Esophagus muscularis mucosa (tissue), 4 donors: ENCODE measurements around the gene DOK3. TPM values are rescaled to one million over a fixed set of nuclear protein-coding genes. Genes with fewer than 3 reads are reported as not detected.

Experiments used
- DNase-seq: peaks from one replicate; pipeline ENCODE4 v3.0.0-alpha.2; 2017; ENCODE audit errors: extremely low spot score
- H3K27ac ChIP-seq, 4 donors: fragments of 200-600 bp; sonication (generic); replicated peaks in 1 of 4; 1 replicate in 3 of 4; 2 replicates in 1 of 4; pipeline ENCODE4 v1.5.1; 2016 to 2019; ENCODE audit warnings: mild to moderate bottlenecking in 1 of 4
- H3K27me3 ChIP-seq, 4 donors: fragments of 200-600 bp; sonication (generic); one replicate each; pipeline versions ENCODE4 v1.5.1 to v1.6.0; 2016 to 2019
- H3K36me3 ChIP-seq, 4 donors: fragments of 200-600 bp; sonication (generic); one replicate each; pipeline ENCODE4 v1.5.1; 2016 to 2019
- H3K4me1 ChIP-seq, 4 donors: fragments of 200-600 bp; sonication (generic); one replicate each; pipeline ENCODE4 v1.5.1; 2016 to 2019
- H3K4me3 ChIP-seq, 4 donors: fragments of 200-600 bp; sonication (generic); 1 replicate in 2 of 4; 2 replicates in 2 of 4; pipeline ENCODE4 v1.5.1; 2016 to 2019; ENCODE audit warnings: mild to moderate bottlenecking in 4 of 4, moderate library complexity in 1 of 4
- H3K9me3 ChIP-seq, 4 donors: fragments of 200-600 bp; sonication (generic); 1 replicate in 3 of 4; 2 replicates in 1 of 4; pipeline ENCODE4 v1.5.1; 2016 to 2019
- EP300 ChIP-seq: sonication (generic); formaldehyde crosslinking; IDR thresholded peaks from one replicate; pipeline ENCODE4 v1.6.1; 2017; ENCODE audit warnings: antibody characterized with exemption
- POLR2A ChIP-seq: fragments of 450-650 bp; IDR thresholded peaks from one replicate; pipeline ENCODE4 v1.6.1; 2017; ENCODE audit warnings: antibody characterized with exemption, moderate library complexity, mild to moderate bottlenecking, low read depth
- POLR2AphosphoS5 ChIP-seq, 2 donors: sonication (generic); formaldehyde crosslinking; IDR thresholded peaks; one replicate each; pipeline ENCODE4 v1.6.1; 2017; ENCODE audit warnings: antibody characterized with exemption in 2 of 2
- WGBS: methylation state at CpG from one replicate; pipeline ENCODE4 v1.1.5; 2018; 5-methylcytosine and 5-hydroxymethylcytosine counted together
- intact Hi-C: fragments of 100-400 bp; cut with DNase I; formaldehyde crosslinking; loops from one replicate; pipeline ENCODE4 v1.15.1; 2023
- total RNA-seq, 4 donors: library from RNA; depleted of rRNA; stranded (reverse); fragments of >200 nt; gene quantifications; one replicate each; pipeline versions ENCODE4 v1.1.0 to v1.2.1, GENCODE V29; 2016
- TF ChIP-seq, protein P1 (sequence below), 3 experiments: fragments of 200-600 bp in 2 of 3; fragments of 450-650 bp in 1 of 3; sonication (generic) in 2 of 3; IDR thresholded peaks; one replicate each; pipeline ENCODE4 v1.5.1; 2017 to 2019; ENCODE audit warnings: antibody characterized with exemption in 3 of 3, mild to moderate bottlenecking in 2 of 3, moderate library complexity in 1 of 3

The DOK3 gene
- total RNA-seq, 4 donors from 2014 or later = 6.7 to 15.2 (median 7.5) TPM

- Histone ChIP-seq H3K4me3 (peak overlapping the region; percentile 78 to 96 (median 88)), H3K36me3 (peaks cover 19 to 58% (median 46%) of the 10 kb centered on the region in 4 donors), H3K27ac (peak overlapping the region; percentile 96 to 99 (median 98)), H3K27me3 (no peaks in the 10 kb centered on the region), H3K9me3 (no peaks in the 10 kb centered on the region), H3K4me1 (peaks cover 64 to 93% (median 92%) of the 10 kb centered on the region in 4 donors)
- DNase-seq = no peak
- 44% methylated on average over 5 of the region's 5 CpGs for WGBS
- TF ChIP-seq EP300 = no peak
- TF ChIP-seq, protein P1, sequence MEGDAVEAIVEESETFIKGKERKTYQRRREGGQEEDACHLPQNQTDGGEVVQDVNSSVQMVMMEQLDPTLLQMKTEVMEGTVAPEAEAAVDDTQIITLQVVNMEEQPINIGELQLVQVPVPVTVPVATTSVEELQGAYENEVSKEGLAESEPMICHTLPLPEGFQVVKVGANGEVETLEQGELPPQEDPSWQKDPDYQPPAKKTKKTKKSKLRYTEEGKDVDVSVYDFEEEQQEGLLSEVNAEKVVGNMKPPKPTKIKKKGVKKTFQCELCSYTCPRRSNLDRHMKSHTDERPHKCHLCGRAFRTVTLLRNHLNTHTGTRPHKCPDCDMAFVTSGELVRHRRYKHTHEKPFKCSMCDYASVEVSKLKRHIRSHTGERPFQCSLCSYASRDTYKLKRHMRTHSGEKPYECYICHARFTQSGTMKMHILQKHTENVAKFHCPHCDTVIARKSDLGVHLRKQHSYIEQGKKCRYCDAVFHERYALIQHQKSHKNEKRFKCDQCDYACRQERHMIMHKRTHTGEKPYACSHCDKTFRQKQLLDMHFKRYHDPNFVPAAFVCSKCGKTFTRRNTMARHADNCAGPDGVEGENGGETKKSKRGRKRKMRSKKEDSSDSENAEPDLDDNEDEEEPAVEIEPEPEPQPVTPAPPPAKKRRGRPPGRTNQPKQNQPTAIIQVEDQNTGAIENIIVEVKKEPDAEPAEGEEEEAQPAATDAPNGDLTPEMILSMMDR (IDR thresholded peaks at IDR 0.05) = no peak
- TF ChIP-seq POLR2AphosphoS5 (IDR thresholded peaks at IDR 0.05) = no peak
- TF ChIP-seq POLR2A = no peak
- intact Hi-C loops = no loop called here
Measured at GRCh38 chr5:177493795-177494345, 15.8 kb downstream of the DOK3 start.

DNA sequence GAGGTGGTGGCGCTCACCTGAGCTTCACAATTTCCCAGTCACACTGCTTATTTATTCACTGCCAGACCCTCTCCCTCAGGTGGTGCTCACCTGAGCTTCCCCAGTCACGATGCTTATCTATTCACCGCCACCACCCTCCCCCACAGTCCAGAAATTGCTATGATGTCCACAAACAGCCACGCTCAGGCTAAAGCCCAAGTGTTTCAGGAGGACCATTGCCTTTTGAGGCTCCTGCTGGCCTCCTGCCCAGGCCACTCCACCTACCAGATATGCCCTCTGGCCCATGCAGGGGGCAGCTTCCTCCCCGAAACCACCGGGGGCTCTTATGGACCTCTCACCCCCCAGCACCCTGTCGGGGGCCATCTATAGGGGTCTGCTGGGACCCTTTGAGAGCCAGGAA lies 16.8 kb downstream of the DOK3 start:
- H3K27ac ChIP-seq = peak overlapping the region; percentile 96 to 99 (median 98)
- H3K4me3 ChIP-seq = peak overlapping the region; percentile 27 to 83 (median 58)
- H3K36me3 ChIP-seq = peaks cover 29 to 68% (median 56%) of the 10 kb centered on the region in 4 donors
- H3K9me3 ChIP-seq = no peaks in the 10 kb centered on the region
- no peaks in the 10 kb centered on the region for H3K27me3 ChIP-seq
- intact Hi-C loops = no loop called here
- H3K4me1 ChIP-seq = peaks cover 55 to 93% (median 91%) of the 10 kb centered on the region in 4 donors
- TF ChIP-seq, protein P1 (IDR thresholded peaks at IDR 0.05) = no peak
- peak in 1 of 2 donors; percentile 5 for TF ChIP-seq POLR2AphosphoS5 (IDR thresholded peaks at IDR 0.05)
- WGBS = 70% methylated on average over 7 of the region's 7 CpGs
- DNase-seq = no peak

- peak overlapping the region; percentile 27 to 83 (median 58) for H3K4me3 ChIP-seq
- 60% methylated on average over 12 of the region's 54 CpGs for WGBS
- peak overlapping the region; percentile 96 to 99 (median 98) for H3K27ac ChIP-seq
- peaks cover 36 to 75% (median 63%) of the 10 kb centered on the region in 4 donors for H3K36me3 ChIP-seq
- intact Hi-C loops = no loop called here
- H3K27me3 ChIP-seq = no peaks in the 10 kb centered on the region
- TF ChIP-seq, protein P1 (IDR thresholded peaks at IDR 0.05) = no peak
- TF ChIP-seq POLR2AphosphoS5 (IDR thresholded peaks at IDR 0.05) (no peak), EP300 (no peak), POLR2A (no peak)
- H3K9me3 ChIP-seq = no peaks in the 10 kb centered on the region
- no peak for DNase-seq
- peaks cover 54 to 96% (median 93%) of the 10 kb centered on the region in 4 donors for H3K4me1 ChIP-seq
Measured at GRCh38 chr5:177491983-177492746, 17.5 kb downstream of the DOK3 start.

DNA sequence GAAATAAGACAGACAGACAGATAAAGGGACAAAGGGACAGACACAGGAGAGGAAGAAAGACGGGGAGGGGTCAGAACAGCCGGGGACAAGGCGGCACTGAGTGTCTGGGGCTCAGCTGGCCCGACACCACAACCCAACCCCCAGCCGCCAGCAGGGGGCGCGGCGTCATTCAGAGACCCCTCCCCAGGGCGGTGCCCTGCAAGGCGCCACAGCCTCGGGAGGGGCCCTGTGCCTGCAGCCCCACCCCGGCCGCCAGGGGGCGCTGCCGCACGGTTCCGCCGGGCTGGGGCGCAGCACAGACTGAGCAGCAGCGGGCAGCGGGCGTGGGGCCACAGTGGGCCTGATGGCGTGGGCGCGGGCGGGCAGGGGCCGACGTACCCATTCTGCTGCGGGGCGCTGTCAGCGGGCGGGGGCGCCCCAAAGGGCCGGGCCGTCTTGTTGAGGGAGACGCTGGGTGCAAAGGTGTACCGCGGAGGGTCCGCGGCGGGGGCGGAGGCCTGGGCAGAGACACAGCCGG lies 18.1 kb downstream of the DOK3 start:
- 43% methylated on average over 16 of the region's 43 CpGs for WGBS
- DNase-seq = no peak

More for the DNA sequence above, 18.1 kb downstream of the DOK3 start:
- Histone ChIP-seq H3K4me1 (peaks cover 54 to 99% (median 93%) of the 10 kb centered on the region in 4 donors), H3K36me3 (peaks cover 38 to 82% (median 67%) of the 10 kb centered on the region in 4 donors), H3K9me3 (no peaks in the 10 kb centered on the region), H3K27me3 (no peaks in the 10 kb centered on the region), H3K27ac (peak overlapping the region; percentile 96 to 99 (median 98)), H3K4me3 (peak overlapping the region; percentile 27 to 83 (median 58))
- TF ChIP-seq, protein P1 (IDR thresholded peaks at IDR 0.05) = peak; percentile 82 to 93 (median 87)
- peak in 1 of 2 donors; percentile 32 for TF ChIP-seq POLR2AphosphoS5 (IDR thresholded peaks at IDR 0.05)
- no peak for TF ChIP-seq EP300
- intact Hi-C loops = no loop called here
